NAMALWA (cell line): Measurements from ENCODE around the gene RLF.

ENCODE experiments used
- DNase-seq: peaks from one replicate; pipeline ENCODE4 v3.0.0-alpha.2; 2015; ENCODE audit warnings: low spot score

Gene RLF

GRCh38 chr1:40274331-40274730 lies 113.1 kb downstream of the RLF start:
- DNase-seq = no peak

- DNase-seq = no peak
Observed at GRCh38 chr1:40276122-40276521, 114.9 kb downstream of the RLF start.

DNA sequence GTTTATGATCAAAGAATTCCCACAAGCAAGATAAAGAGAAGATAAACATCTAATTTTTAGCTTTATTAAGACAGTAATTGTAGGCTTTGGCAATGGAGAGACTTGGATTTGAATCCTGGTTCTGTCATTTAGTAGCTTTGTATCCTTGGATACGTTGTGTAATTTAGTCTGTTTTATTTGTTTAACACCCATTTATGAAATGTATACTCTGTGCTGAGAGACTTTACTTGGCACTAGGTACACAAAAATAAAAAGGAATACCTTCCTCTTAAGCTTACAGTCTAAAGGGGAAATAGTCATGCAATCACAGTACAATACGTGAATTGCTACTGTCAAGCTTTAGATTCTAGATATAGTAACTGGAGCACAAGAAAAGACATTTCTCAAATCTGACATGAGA lies 120.7 kb downstream of the RLF start:
- no peak for DNase-seq
